Measurements from ENCODE around the gene ATAD3C. TPM values are rescaled to one million over a fixed set of nuclear protein-coding genes. Genes with fewer than 3 reads are reported as not detected.
A peak's percentile ranks its signal among the peaks of the same experiment; 100 is the strongest.

ATAD3C gene
- total and polyA plus RNA-seq, 2 of the 8 experiments (the other 6 are each of a cell fraction or from before 2014, with no cell fraction given), result 2.0 to 2.7 TPM

- Histone ChIP-seq H3K4me2 (ENCODE audit: insufficient read depth in 1 of 2, low read depth in 2 of 2, low read length in 2 of 2) (no peak overlapping the region), H3K23me2 (ENCODE audit: low read depth, low read length) (no peaks in the 10 kb centered on the region), H3K23ac (ENCODE audit: insufficient read length) (no peak overlapping the region), H4K20me1 (replicated peaks in 1 of 2; ENCODE audit: control insufficient read depth in 1 of 2, insufficient read depth in 2 of 2, low read length in 2 of 2) (no peaks in the 10 kb centered on the region), H3K4me3 (ENCODE audit: extremely low read depth in 1 of 4, insufficient read depth in 2 of 4, low read depth in 3 of 4, low read length in 4 of 4) (no peak overlapping the region), H4K5ac (ENCODE audit: insufficient read length, low read depth, low read length) (no peak overlapping the region), H3K56ac (replicated peaks; ENCODE audit: insufficient read length, low read depth, low read length) (no peak overlapping the region), H3K4me1 (replicated peaks in 1 of 4; ENCODE audit: control insufficient read depth in 3 of 4, insufficient read depth in 4 of 4, low read length in 3 of 4) (no peaks in the 10 kb centered on the region), H2BK12ac (ENCODE audit: low read depth, low read length) (no peak overlapping the region), H2BK5ac (ENCODE audit: low read depth, low read length) (no peak overlapping the region), H2AFZ (ENCODE audit: low read length) (no peak overlapping the region), H3K79me1 (ENCODE audit: low read depth, low read length) (no peaks in the 10 kb centered on the region), H4K91ac (replicated peaks; ENCODE audit: insufficient read length, low read length) (no peak overlapping the region), H2BK15ac (ENCODE audit: low read length) (no peak overlapping the region), H2AK5ac (ENCODE audit: low read depth, low read length) (no peak overlapping the region), H3K9ac (replicated peaks in 1 of 4; ENCODE audit: extremely low read depth in 1 of 4, low read depth in 3 of 4, low read length in 3 of 4) (no peak overlapping the region), H3K18ac (ENCODE audit: extremely low read depth, low read length) (no peak overlapping the region), H3K36me3 (ENCODE audit: control insufficient read depth in 2 of 4, insufficient read depth in 4 of 4, low read length in 3 of 4) (no peaks in the 10 kb centered on the region), H2BK20ac (ENCODE audit: low read length) (no peak overlapping the region), H3K27ac (ENCODE audit: low read depth, low read length) (no peak overlapping the region), H3K79me2 (ENCODE audit: control insufficient read depth in 1 of 2, insufficient read depth in 2 of 2, low read length in 2 of 2) (no peaks in the 10 kb centered on the region), H4K8ac (ENCODE audit: extremely low read depth, insufficient read depth, low read length) (no peak overlapping the region), H3K14ac (ENCODE audit: insufficient read length) (no peak overlapping the region), H3K27me3 (replicated peaks in 1 of 4; ENCODE audit: control insufficient read depth in 3 of 4, extremely low read depth in 1 of 4, insufficient read depth in 3 of 4, low read length in 3 of 4) (no peaks in the 10 kb centered on the region), H2BK120ac (replicated peaks; ENCODE audit: low read depth, low read length) (no peak overlapping the region), H3K9me3 (ENCODE audit: insufficient read depth in 2 of 2, low read depth in 1 of 2, low read length in 1 of 2) (no peaks in the 10 kb centered on the region), H3K4ac (replicated peaks; ENCODE audit: insufficient read length, low read depth, low read length) (no peak overlapping the region)
- FAIRE-seq, result no peak
- ChIA-PET POLR2A (ENCODE audit: partially characterized antibody) (interaction anchor here (0.8 to 2.1 kb wide), 5 partner anchors 10 to 51 kb away, joined by 3 to 5 read pairs (median 3); no protein-coding TSS in a partner anchor), CTCF (ENCODE audit: partially characterized antibody) (interaction anchor here (0.8 to 2.2 kb wide), 3 partner anchors 9 to 47 kb away, joined by 3 to 5 read pairs (median 5); no protein-coding TSS in a partner anchor)
- WGBS, 2 experiments (ENCODE audit: extremely low coverage in 1 of 2, insufficient coverage in 1 of 2, insufficient read length in 1 of 2, insufficient replicate concordance in 2 of 2, low coverage in 1 of 2, low lambda C conversion rate in 2 of 2, missing lambda C conversion rate in 1 of 2), result 94% methylated on average over 16 of the region's 16 CpGs; no CpG with 5 or more reads in 1 of the 2 experiments
- TF ChIP-seq CREB1 (IDR thresholded peaks at IDR 0.05), result no peak
- TF ChIP-seq TEAD4 (IDR thresholded peaks at IDR 0.05; ENCODE audit: low read depth, low read length), result no peak
- no peak for TF ChIP-seq YY1 (IDR thresholded peaks at IDR 0.05; ENCODE audit: low read depth, low read length)
- TF ChIP-seq CTCF (IDR thresholded peaks at IDR 0.05; ENCODE audit: control extremely low read depth in 1 of 3, insufficient read depth in 1 of 3, low read depth in 1 of 3, low read length in 3 of 3), result peak in 1 of 3 experiments; percentile 6; a peak in 1 of 4 replicates
- DNase-seq (ENCODE audit: low read depth in 1 of 2, low spot score in 2 of 2), result no peak
Observed at GRCh38 chr1:1452882-1453281, 3.4 kb downstream of the ATAD3C start.

Data from H1 (cell line).